RCC 7860 (cell line): Measurements from ENCODE around the gene COL4A2.
"Not testable (repeated sequence)": the region's sequence is repeated elsewhere in the genome, so short reads cannot be mapped to it uniquely, and the experiment has no call there.

Source experiments
- DNase-seq: peaks from one replicate; pipeline ENCODE4 v3.0.0-alpha.2; 2015; ENCODE audit warnings: low spot score
- FAIRE-seq: peaks from 2 replicates; lab custom pipeline; 2012; peaks lifted over from hg19 to GRCh38; lab: Jason Lieb, UNC

Gene COL4A2

DNA sequence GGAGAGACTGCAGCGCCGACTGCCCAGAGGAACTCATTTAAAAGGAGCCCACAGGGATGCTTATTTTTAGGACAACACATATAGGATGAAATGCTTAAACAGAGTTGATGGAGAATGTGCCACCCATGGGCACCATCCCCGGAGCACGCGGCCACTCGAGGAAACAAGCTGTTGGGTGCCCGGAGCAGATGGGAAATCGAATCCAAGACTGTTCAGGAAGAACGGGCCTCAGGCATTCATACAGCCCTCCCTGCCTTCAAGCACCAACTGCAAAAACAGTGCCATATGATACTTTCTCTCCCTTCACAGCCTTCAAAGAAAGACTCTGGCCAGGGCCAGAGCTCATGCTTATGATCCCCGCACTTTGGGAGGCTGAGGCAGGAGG lies 214.2 kb downstream of the COL4A2 start:
- no peak for FAIRE-seq
- no peak for DNase-seq

DNA sequence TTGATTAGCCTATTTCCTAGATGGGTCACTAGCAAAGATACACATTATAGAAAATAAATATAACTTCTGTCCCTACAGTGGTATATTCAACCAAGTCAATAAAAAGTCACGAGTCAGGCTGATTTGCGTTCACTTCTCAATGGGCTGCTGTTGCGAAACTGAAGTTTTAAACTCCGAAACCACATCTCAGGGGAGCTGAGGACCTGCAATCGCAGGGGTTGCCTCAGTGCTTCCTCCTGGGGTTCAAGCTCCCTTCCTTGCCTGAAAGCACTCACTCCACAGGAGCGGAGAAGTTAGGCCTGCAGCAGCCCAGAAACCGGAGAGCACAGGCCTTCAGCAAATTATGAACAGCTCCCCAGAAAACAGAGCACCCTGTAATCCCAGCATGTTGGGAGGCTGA lies 214.9 kb downstream of the COL4A2 start:
- no peak for FAIRE-seq
- DNase-seq: no peak

DNA sequence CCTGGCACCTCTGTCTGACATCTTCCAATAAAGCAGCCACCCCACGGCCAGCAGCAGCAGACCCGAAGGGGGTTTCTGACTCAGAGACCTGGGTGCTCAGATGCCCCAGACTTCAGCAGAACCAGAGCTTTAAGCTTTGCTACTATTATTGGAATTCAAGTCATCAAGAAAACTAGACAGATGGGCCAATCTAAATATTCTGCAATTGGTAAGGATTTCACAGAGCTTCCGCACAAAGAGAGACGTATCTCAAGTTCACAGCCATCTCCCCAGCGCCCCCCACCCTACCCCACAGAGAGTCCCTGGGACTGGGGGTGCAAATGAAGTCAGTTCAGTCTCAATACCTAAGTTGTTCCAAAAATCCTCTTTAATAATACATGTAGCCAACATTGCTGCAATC lies 215.6 kb downstream of the COL4A2 start:
- DNase-seq: no peak
- no peak for FAIRE-seq

DNA sequence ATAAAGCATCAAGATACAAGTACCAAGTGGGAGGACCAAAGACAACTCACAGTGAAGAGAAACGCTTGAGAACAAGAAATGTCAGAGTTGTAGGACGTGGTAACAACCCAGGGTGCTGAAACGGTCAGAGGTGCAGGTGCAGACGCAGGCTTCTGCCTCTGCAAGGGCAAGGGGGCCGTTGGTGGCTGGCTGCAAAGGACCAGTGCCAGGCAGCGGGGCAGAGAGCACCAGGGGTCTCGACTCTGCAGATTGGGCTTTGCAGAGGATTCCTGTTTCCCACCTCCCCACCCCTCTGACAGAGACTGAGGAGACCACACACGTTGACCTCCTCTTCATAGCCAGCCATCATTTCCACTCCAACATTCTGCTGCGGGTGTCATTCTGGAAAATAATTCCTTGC lies 216.1 kb downstream of the COL4A2 start:
- DNase-seq: no peak
- FAIRE-seq: no peak

DNA sequence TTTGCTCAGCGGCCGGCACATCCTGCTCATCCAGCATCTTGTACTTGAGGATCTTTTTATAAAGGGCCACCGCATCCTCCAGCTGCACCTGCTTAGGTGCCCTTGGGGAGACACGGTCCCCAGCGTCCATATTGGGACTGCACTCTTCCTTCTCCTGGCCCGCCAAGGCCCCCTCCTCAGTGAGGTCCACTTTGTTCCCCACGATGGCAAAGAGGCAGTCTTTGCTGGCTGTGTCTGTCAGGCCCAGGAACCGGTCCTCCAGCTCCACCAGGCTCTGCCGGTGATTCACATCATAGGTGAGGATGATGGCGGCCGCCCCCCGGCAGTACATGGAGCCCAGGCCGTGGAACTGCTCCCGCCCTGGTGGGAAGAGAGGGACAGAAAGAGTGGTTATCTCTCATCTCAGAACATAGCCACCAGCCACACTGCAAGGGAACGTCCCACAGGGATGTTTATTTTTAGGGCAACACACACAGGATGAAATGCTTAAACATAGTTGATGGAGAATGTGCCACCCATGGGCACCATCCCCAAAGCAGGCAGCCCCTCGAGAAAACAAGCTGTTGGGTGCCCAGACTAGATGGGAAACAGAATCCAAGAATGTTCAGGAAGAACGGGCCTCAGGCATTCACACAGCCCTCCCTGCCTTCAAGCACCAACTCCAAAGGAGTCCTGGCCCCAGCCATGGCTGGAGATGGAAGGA lies 216.9 kb downstream of the COL4A2 start:
- no peak for FAIRE-seq
- no peak for DNase-seq

DNA sequence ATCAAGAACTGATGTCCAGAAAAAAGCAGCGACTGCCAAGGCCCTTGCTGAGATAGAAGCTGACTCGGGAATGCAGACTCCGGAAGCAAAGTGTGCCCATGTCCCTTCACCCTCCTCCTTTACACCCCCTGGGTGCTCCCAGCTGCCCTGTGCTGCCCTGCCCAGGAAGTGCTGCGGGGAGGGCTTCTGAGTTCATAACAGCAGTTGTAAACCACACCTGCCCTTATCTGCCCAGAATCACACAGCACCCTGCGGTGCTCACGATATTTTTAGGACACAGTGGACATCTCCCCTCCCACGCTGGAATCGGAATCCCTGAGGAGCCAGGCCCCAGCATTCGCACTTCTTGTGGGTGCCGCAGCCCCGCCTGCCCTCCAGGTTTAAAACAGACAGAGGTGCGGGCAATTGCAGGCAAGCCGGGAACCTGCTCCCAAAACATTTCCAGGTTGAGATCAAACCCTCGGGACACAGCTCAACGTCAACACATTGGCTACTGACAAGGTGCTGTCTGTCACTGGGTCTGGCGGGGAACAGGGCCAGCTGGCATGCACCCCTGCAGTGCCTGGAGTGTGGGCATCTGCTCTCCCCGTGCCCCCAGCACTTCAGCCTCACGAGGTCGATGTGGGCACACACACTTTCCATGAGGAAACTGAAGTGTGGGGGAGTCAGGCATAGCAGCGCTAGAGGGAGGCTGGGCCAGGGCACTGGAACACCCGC lies 217.6 kb downstream of the COL4A2 start:
- DNase-seq (no peak), FAIRE-seq (no peak)

DNA sequence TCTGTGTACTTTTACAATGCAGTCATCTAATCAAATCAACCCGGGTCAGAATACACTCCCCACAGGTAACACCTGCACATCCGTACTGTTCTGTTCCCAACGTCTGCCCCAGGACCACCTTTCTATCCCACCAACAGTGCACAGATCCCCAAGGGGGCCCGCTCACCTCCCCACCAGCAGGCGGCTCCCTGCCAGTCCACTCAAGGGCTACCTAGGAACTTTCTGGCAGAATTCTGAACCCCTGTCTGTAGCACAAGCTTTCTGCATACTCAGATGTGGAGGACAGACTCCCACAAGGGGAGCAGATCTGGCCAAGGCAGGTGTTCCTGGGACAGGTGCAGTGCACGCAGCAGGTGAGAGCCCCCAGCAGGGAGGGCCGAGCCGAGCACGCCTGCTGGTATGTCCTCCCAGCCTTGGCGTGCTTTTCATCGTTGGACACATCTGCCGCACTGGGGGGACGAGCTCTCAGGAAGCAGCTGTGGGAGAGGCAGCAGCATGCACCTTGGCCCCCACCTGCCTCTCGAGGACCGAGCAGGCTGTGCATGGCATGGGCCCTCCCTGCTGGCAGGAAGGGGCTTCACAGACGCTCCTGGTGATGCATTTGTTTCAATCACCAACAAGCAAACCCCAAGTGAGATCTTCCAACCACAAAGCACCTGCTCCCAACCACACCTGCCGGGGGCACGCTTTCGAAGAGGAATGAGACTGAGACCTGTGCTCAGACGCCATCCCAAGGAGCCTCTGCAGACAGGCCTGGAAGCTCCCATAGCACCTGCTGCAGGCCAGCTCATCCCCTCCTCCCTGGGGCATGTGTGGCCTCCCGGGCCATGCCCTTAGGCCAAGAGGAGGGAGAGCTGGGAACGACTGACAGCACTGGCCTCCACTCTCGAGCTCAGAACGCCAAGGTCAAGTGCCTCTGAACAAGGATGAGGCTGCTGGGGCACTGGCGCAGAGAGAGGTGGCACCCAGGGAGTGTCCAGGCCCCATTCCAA lies 218.5 kb downstream of the COL4A2 start:
- DNase-seq (no peak), FAIRE-seq (no peak)

DNA sequence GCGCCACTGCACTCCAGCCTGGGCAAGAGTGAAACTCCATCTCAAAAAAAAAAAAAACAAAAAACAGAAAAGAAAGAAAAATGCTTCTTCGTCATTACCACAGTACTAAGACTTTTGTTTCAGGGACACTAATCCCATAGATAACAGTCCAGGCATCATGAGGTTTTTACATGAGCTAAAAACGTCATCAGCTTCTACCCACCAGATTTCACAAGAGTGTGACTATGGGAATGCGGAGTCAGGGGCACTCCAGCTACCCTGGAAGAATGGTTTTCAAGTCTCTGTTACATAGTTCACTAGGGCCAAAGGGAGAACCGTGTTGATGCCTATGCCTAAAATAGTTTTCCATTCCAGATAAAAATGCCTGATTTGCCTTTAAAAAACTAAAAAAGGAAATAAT lies 221.3 kb downstream of the COL4A2 start:
- FAIRE-seq (no peak), DNase-seq (no peak)

DNA sequence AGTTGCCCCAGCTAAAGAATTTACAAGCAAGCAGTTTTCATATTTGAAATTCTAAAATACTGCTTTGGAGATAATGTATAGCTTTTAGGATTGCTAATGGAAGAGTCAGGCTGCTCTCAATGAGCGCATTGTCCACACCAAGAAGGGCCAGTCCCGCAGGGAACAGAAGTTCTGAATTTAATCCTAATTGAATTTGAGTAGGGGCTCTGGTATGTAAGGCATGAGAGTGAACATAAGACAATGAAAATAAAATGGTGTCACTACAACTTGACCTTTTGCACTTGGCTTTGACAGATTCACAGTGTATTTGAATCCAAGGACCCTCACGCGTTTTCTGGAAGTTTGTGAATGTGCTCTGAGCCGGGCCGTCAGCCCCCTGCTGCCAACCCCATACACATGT lies 221.8 kb downstream of the COL4A2 start:
- FAIRE-seq (no peak), DNase-seq (no peak)

DNA sequence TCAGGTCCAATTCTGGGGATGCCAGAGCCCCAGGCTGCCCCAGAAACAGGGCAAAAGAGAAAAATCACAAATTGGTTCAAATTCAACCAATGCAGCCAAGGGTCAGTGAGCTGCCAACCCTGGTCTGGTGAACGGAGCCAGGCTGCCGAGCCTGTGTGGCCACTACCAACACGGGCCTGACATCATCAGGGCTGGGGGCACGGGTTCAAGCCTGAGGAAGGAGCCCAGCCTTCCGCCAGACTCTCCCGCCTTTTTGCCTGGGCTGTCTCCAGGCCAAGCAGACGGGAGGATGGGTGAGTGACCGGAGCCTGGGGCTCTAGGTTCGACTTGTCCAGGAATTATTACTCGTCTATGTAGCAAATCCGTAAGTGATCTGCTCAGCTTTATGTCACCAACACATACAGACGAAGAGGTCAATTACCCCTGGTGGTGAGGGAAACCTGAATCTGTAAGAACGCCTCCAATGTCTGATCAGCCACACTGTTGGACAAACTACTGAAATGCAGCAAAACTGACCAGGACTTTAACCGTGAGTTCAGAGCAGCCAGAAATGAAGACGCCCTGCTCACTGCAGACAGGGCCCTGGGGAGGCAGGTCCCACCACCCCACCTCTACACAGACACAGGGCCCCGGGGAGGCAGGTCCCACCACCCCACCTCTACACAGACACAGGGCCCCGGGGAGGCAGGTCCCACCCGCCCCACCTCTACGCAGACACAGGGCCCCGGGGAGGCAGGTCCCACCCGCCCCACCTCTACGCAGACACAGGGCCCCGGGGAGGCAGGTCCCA lies 222.6 kb downstream of the COL4A2 start:
- no peak for FAIRE-seq
- DNase-seq: no peak

DNA sequence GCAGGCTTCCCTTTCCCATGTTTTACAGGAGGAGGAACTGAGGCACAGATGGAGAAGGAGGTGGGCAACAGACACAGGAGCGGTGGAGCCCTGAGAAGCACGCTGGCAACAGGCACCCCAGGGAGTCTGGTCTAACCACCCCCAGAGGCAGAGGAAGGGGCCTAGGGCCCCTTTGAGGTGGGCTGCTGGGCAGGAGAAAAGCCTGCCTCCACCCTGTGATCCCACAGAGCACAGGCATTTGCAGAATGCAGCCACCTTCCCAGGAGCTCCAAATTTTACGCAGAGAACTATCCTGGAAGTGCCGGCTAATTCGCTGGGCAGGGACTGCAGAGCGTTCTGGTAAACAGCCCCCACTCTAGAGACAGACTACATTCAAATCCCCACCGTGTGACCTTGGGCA lies 224.0 kb downstream of the COL4A2 start:
- FAIRE-seq: no peak
- no peak for DNase-seq

DNA sequence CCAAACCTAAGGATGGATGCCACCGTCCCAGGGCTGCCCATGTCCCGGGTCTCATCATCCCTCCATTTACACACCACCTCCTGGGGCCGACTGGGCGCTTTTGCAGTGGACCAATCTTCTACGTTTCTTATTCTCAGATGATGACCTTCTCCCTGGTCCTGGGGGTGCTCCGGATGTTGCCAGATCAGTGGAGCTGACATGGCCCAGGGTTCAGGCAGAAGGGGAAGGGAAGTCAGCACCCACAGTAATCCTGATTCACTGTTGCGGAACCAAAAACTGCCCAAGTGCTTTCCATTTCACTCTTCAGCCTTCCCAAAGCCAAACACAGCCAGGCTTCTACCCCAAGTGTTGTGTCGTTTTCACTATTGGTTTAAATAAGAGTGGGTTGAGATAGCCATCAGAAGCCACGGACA lies 224.6 kb downstream of the COL4A2 start:
- FAIRE-seq (no peak), DNase-seq (peak; percentile 13)

DNA sequence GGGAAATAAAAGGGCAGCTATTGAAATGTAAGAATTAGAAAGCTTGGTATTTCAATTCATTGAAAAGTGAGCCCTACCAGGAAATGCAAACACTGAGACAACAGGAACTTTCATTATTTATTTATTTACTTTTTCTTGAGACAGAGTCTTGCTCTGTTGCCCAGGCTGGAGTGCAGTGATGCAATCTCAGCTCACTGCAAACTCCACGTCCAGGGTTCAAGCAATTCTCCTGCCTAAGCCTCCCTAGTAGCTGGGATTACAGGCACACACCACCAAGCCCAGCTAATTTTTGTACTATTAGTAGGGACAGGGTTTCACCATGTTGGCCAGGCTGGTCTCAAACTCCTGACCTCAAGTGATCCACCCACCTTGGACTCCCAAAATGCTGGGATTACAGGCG lies 225.2 kb downstream of the COL4A2 start:
- FAIRE-seq: not testable (repeated sequence)

DNA sequence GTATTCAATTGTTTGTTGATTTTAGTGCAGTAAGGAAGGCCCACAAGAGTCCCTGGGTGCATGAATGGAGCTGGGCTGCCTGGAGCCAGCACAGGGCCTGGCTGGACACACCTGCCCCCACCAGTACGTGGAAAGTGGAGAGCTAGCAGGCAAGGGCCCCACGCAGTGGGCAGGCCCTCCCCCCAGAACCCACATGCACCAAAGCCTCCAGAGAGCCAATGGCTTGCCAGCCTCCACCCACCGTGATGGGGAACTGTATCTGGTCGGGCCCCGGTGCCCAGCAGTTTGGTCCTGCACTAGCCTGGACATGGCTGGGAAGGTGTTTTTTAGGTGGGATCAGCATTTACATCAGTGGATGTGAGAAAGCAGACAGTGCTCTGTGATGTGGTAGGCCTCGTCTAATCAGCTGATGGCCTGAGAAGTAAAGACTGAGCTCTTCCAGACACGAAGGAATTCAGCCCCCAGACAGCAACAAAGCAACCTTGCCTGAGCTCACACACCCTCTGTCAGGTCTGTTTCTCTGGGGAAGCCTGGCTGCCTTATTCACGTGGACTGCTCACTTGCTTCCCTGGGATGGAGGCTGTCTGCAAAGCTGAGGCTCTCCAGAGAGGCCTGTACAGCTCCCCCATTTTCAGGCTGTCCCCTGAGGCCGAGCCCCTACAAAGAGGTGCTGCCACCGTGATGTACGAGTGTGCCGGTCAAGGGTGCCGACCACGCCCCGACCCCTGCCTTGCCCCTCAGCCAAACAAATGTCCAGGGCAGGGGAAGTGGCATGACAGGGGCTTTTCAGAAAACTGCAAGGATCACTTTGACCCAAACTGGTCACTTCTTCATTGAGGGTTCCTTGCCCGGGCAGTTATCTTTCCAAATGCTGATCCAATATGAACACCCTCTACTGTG lies 226.9 kb downstream of the COL4A2 start:
- DNase-seq (no peak), FAIRE-seq (no peak)

More for the DNA sequence above, 225.2 kb downstream of the COL4A2 start:
- DNase-seq: not testable (repeated sequence)

DNA sequence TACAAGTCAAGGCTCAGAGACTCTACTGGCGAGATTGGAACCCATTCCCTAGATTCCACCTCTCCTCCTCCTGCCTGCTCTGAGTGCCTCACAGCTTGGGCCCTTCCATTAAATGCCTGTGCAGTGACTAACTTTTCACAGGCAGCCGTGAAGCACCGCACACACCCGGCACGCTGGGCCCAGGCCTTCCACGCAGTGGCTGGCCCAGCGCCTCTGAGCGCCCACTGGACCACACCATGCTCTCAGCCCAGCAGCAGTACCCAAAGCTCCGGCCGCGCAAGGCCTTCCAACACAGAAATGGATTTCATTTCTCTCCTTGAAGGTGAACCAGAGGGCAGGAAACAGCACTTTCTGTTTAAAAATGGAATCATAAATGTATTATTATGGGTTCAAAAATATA lies 228.4 kb downstream of the COL4A2 start:
- FAIRE-seq: no peak
- no peak for DNase-seq

DNA sequence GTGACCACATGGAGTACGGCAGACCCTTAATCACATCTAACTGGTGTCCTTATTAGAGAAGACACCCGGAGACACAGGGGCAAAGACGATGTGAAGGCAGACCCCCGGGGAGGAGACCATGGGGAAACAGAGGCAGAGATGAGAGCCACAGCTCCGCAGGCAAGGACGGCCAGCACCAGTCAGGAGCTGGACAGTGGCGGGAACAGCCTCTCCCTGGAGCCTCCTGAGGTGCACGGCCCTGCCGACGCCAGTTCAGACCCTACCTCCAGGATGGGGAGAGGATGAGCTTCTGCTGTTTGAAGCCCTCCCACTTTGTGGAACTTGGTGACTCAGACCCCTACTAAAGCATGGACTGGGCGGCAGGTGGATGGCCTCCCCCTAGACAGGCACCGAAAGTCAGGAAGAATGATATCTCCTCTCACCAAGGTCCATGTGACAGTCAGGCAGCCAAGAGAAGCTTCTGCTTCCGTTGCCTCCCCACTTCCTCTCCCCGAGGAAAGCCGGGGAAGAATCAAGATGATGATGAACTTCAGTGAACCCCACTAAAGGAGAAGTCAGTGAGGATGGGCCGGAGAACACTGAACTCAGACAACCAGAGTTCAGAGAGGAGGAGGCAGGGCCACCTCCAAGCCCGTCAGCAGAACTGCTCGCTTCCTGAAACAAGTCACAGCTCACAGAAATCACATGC lies 229.1 kb downstream of the COL4A2 start:
- no peak for DNase-seq
- no peak for FAIRE-seq

DNA sequence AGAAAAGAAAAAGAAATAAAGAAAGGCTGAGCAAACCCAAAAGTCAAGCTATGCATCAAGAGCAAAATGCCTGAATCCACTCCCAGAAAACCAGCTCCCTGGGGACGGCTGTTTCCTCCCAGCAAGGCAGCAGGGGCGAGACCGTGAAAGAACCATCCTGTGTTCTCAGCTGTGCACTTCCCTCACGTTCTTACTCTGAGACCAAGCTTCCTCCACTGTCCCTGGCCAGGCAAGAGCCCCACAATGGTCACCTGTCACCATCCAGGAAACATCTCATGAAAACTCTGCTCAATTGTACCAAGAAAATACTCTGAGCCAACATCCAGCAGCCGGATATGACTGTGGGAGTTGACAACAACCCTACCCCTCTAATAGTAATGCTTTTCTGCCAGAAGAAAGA lies 231.5 kb downstream of the COL4A2 start:
- DNase-seq (no peak), FAIRE-seq (no peak)

DNA sequence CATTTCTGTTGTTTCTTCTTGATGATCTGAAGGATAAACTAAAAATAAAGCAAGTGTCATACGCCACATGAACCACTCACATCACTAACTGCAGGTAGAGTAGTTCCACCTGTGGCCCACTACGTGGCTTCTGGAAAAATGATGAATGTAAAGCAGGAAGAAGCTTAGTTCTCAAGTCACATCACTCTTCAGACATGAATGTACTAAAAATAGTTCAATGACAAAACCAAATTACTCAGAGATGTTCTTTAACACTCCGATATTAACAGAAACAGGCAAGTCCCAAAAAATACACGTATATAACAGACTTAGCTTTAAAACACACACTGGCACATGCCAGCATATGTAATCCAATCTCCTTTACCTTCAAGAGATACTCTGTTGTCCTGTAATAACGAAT lies 232.8 kb downstream of the COL4A2 start:
- DNase-seq (no peak), FAIRE-seq (no peak)

DNA sequence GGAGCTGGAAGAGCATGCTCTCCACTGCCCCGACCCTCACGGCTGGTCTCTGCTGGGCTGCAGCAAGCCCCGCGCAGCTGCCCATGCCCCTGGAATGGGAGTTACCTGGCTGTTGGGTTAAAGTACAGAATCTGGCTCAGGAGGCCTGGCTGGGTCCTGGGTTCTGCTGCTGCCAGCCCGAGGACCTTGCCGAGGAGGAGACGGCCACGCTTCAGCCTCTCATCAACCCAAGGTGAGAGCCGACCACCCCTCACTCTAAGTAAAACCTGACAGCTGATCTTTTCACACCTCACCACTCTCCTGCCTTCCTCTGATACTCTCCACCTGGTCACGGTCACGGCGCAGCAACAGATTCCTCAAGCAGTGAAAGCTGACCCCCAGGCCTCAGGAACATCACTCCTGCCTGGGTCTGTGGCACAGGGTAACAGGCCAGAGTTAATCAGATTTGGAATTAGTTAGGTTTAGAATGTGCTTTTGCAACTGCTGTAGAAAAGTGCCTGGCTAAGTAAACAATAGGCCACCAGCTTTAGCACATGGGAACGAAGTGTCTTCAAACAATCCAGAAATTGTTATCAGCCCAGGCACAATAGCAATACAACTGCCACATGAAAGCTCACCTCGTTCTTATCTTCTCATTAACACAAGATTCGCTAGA lies 233.9 kb downstream of the COL4A2 start:
- DNase-seq: no peak
- FAIRE-seq: no peak
